Measurements from ENCODE around the gene SLC25A25.

SLC25A25 gene

GRCh38 chr9:128077847-128078503, 9.9 kb downstream of the SLC25A25 start:
- no peak for DNase-seq

GRCh38 chr9:128078504-128079434, 10.7 kb downstream of the SLC25A25 start:
- DNase-seq = no peak

GRCh38 chr9:128080206-128080605, 12.2 kb downstream of the SLC25A25 start:
- no peak for DNase-seq

- DNase-seq = no peak
Observed at GRCh38 chr9:128081056-128081455, 13.0 kb downstream of the SLC25A25 start.

GRCh38 chr9:128082151-128082550, 14.1 kb downstream of the SLC25A25 start:
- no peak for DNase-seq

- no peak for DNase-seq
Observed at GRCh38 chr9:128084746-128085145, 16.7 kb downstream of the SLC25A25 start.

- DNase-seq = no peak
Observed at GRCh38 chr9:128085943-128086342, 17.9 kb downstream of the SLC25A25 start.

GRCh38 chr9:128087262-128087661, 19.2 kb downstream of the SLC25A25 start:
- no peak for DNase-seq

GRCh38 chr9:128088253-128088945, 20.4 kb downstream of the SLC25A25 start:
- DNase-seq = no peak

- no peak for DNase-seq
Observed at GRCh38 chr9:128089299-128089698, 21.3 kb downstream of the SLC25A25 start.

GRCh38 chr9:128091144-128091543, 23.1 kb downstream of the SLC25A25 start:
- DNase-seq = no peak

- DNase-seq = no peak
Observed at GRCh38 chr9:128091571-128091970, 23.5 kb downstream of the SLC25A25 start.

- no peak for DNase-seq
Observed at GRCh38 chr9:128092199-128092977, 24.4 kb downstream of the SLC25A25 start.

- DNase-seq = no peak
Observed at GRCh38 chr9:128093011-128093410, 25.0 kb downstream of the SLC25A25 start.

GRCh38 chr9:128094166-128094949, 26.3 kb downstream of the SLC25A25 start:
- peak; percentile 92 for DNase-seq

GRCh38 chr9:128094950-128095544, 27.0 kb downstream of the SLC25A25 start:
- no peak for DNase-seq

GRCh38 chr9:128096616-128097536, 28.8 kb downstream of the SLC25A25 start:
- DNase-seq = no peak

GRCh38 chr9:128097543-128098296, 29.7 kb downstream of the SLC25A25 start:
- DNase-seq = no peak
